NCI-H1694 (cell line): ENCODE measurements around the gene ADAMTS14.
A peak's percentile ranks its signal among the peaks of the same experiment; 100 is the strongest.
"Not testable (repeated sequence)": the region's sequence is repeated elsewhere in the genome, so short reads cannot be mapped to it uniquely, and the experiment has no call there.

Experiments used
- DNase-seq: peaks from one replicate; lab custom pipeline; 2025; lab: John Stamatoyannopoulos, UW

ADAMTS14 gene

GRCh38 chr10:70656489-70656888 is 15.8 kb upstream of the ADAMTS14 start:
- DNase-seq = no peak

DNA sequence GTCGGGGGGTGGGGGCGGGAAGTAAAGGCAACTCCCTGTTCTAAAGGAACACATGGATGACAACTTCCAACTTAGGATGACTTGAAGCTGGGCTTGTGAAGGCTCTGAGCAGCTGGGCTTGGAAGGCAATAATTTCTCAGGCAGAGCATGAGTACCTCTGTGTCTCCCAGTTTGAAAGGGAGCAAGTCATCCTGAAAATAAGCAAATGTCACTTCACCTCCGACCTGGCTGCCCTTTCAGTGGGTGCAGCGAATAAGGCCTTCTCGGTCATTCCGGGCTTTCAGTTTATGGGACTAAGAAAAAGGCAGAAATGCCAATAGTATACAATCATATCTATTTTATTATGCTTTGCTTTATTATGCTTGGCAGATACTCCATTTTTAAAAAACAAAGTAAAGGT is 15.3 kb upstream of the ADAMTS14 start:
- DNase-seq = no peak

GRCh38 chr10:70658582-70659136 is 13.6 kb upstream of the ADAMTS14 start:
- DNase-seq = no peak

GRCh38 chr10:70659306-70659705 is 13.0 kb upstream of the ADAMTS14 start:
- DNase-seq = no peak

DNA sequence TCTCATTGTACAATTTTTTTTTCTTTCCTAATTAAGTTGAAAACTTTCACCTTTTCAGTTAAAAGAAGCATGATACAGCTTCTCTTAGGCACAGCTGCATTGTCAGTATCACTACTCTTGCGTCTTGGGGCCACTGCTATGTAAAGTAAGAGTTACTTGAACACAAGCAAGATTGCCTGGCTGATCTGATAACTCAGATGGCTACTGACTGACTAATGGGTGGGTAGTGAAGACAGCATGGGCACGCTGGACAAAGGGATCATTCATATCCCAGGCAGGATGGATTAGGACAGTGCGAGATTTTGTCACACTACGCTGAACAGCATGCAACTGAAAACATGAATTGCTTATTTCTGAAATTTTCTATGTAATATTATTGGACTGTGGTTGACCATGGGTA is 11.6 kb upstream of the ADAMTS14 start:
- no peak for DNase-seq

GRCh38 chr10:70661623-70662361 is 10.5 kb upstream of the ADAMTS14 start:
- DNase-seq = no peak

DNA sequence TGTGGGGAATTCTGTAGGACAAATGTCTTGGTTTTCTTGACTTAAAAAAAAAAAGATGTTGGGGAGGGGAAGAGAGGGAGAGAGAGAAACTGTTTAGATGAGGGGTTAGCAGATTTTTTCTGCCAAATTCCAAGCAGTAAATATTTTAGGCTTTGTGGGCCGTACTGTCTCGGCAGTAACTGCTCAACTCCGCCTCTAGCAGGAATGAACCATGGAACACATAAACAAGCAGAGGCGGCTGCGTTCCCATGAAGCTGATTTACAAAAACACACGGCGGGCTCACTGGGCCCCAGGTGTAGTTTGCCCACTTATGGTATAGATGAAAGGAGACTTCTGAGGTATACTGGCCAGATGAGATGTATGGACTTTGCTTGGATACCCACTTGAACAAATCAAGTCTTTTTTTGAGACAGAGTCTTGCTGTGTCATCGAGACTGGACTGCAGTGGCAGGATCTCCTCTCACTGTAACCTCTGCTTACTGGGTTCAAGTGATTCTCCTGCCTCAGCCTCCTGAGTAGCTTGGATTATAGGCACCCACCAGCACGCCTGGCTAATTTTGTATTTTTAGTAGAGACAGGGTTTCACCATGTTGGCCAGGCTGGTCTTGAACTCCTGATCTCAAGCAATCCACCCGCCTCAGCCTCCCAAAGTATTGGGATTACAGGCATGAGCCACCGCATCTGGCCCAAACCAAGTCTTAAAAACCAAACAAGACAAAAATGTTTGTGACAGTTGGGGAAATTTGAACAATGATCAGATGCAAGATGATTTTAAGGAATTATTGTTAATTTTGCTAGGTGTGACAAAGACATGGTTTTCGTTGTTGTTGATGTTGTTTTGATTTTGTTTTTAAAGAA is 9.7 kb upstream of the ADAMTS14 start:
- DNase-seq = no peak

DNA sequence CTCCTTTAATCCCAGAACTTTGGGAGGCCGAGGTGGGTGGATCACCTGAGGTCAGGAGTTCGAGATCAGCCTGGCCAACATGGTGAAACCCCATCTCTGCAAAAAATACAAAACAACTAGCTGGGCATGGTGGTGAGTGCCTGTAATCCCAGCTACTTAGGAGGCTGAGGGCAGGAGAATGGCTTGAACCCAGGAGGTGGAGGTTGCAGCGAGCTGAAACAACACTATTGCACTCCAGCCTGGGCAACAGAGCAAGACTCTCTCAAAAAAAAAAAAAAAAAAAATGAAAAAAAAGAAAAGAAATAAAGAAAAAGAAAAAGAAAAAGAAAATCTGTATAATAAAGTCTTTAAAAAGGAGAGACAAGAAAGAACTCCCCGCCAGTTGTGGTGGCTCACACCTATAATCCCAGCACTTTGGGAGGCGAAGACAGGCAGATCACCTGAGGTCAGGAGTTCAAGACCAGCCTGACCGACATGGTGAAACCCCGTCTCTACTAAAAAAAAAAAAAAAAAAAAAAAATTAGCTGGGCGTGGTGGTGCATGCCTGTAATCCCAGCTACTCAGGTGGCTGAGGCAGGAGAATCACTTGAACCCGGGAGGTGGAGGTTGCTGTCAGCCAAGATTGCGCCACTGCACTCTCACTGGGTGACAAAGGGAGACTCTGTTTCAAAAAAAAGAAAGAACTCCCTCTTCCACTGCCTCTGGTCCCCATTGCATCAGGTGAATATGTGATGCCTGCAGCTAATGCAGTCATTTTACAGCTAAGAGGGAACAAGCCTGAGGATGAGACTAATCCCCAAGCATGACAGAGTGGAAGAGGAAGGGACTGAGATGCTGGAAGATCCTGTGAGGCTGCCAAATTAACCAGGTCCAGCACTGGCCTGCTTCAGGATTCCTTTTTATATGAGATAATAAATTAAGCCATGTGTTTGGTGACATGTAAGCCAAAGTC is 8.6 kb upstream of the ADAMTS14 start:
- not testable (repeated sequence) for DNase-seq

DNA sequence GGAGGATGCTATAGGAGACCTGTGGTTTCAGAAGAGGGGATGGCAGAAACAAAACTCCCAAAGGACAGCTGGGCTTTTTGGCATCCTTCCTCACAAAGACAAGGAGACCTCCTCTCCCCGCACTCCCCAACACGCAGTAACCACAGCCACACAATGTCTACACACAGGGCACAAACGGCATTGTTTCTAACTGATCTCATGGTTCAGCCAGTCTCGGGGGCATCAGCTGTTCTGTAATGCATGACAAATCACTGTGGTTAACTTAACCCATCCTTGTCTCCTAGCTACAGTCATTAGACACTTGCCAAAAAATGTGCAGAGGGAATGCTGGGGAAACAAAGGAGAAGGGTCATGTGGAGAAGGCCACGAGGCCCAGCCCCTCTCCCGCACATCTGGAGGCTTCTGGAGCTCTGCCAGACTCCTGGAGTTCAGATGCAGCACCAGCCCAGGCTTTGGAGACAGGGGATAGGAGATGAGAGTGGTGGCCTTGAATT is 7.6 kb upstream of the ADAMTS14 start:
- DNase-seq = peak; percentile 48

- DNase-seq = no peak
These were observed 5.1 kb upstream of the ADAMTS14 start for GRCh38 chr10:70666960-70667798.

DNA sequence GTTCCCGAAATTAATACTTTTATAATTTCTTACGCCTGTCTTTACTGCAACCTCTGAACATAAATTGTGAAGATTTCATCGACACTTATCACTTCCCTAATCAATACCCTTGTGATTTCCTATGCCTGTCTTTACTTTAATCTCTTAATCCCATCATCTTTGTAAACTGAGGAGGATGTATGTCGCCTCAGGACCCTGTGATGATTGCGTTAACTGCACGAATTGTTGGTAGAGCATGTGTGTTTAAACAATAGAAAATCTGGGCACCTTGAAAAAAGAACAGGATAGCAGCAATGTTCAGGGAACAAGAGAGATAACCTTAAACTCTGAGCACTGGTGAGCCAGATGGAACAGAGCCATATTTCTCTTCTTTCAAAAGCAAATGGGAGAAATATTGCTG is 4.5 kb upstream of the ADAMTS14 start:
- DNase-seq = not testable (repeated sequence)

DNA sequence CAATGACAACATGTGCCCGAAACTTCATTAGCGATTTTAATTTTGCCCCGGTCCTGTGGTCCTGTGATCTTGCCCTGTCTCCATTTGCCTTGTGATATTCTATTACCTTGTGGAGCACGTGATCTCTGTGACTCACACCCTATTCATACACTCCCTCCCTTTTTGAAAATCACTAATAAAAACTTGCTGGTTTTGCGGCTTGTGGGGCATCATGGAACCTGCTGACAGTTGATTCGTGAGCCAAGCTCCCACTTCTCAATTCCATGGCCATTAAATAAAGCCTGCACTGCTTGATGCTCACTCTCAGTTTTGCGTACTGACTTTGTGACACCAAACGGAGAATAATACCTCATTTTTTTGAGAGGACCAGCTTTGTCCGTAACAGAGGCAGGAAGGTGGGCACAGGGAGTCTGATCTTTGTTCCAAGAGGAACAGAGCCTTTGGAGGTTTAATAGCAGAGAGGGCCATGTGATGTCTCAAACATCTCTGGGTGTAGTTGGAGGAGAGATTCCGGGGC is 3.8 kb upstream of the ADAMTS14 start:
- DNase-seq = no peak

DNA sequence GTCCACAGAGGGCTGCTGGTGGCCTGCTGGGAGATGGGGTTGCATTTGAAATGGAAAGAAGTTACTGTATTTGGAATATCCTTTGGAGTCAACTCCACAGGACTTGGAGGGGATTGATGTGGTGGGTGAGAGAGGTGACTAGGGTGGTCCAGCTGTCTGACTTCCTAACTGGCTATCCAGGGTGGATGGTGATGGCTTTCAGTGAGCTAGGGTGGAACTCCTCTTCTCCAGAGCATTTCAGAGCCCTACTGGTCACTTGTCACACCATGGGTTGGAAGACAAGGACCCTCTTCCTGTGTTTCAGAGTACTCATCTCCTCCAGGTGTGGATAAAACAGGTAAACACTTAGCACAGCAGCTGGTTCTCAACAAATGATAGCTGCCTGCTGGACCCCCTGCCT is 3.3 kb upstream of the ADAMTS14 start:
- DNase-seq = no peak

- no peak for DNase-seq
These were observed 2.5 kb upstream of the ADAMTS14 start for GRCh38 chr10:70669732-70670317.

DNA sequence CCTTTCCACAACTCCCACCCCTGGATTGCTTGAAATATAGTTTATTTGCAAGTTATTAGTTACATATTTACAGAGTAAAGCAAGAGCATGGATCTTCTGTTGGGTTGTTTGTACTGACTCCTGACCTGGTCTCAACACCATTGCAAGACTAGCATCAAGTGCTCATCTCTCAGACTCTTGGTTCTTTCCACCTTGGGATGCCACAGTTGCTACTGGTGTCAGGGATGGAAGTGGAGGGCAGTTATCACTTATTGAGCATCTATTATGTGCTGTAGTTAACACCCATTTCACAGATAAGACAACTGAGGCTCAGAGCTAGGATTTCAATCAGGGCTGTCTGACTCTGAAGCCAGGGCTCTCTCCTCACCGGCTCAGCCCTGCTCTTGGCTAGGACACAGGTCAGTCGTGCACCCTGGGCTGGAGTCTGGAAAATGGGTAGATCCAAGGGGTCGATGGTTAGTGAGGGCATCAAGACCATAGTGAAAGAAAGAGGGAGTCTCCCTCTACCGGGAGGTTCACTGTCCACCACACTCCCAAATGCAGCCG is 614 bp upstream of the ADAMTS14 start:
- no peak for DNase-seq

- DNase-seq = no peak
These were observed 980 bp downstream of the ADAMTS14 start for GRCh38 chr10:70673043-70673928.

DNA sequence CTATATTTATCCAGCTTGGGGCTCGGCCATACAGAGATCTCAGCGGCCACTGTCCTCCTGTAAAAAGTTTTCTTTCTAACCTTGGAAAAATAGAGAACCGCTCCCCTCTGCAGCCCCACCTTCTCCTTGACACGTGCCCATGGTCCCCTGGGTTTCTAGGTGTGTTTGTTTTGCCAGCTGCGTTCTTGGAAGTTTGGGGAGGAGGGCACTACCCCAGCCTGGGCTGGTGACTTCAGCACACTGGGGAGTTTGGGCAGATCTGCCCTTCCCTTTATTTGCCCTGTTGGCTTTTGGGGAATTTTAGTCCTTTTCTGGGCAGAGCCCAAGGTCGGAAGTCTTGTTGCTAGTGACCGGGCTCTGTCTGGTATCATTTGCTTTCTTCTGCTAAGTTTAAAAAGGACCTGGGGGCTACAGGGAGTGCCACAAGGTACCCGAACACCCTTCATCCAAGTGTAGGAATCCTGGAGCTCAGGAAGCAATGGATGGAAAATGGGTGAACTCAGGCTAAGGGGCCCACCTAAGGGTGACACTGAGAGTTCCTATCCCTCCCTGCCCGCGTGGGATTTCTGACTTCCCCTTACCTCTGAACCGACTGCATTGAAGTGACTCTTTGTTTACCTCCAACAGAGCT is 1.7 kb downstream of the ADAMTS14 start:
- no peak for DNase-seq
